ENCODE results near the gene TMPRSS13.

- TF ChIP-seq POLR2A (IDR thresholded peaks at IDR 0.05), result no peak
- TF ChIP-seq CTCF (IDR thresholded peaks at IDR 0.05), result no peak
Observed at GRCh38 chr11:117919341-117919740, 9.9 kb downstream of the TMPRSS13 start.
